Right hindlimb (tissue), 1 donor: Measurements from ENCODE around the gene ARL9.
"Not testable (repeated sequence)": the region's sequence is repeated elsewhere in the genome, so short reads cannot be mapped to it uniquely, and the experiment has no call there.

Experiments used
- DNase-seq: peaks from one replicate; pipeline ENCODE4 v3.0.0-alpha.2; 2018

Gene ARL9, protein sequence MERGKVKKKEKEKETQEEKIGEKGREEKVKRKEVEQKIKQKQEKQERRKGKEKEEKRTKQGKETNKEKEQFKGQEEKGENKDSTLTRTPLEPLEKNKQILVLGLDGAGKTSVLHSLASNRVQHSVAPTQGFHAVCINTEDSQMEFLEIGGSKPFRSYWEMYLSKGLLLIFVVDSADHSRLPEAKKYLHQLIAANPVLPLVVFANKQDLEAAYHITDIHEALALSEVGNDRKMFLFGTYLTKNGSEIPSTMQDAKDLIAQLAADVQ

GRCh38 chr4:56505269-56506130 is at the start of gene ARL9:
ARL9 (plus strand) TSS chr4:56505791; CDS start chr4:56505863, 72 bp downstream.
- peak; percentile 73 for DNase-seq

DNA sequence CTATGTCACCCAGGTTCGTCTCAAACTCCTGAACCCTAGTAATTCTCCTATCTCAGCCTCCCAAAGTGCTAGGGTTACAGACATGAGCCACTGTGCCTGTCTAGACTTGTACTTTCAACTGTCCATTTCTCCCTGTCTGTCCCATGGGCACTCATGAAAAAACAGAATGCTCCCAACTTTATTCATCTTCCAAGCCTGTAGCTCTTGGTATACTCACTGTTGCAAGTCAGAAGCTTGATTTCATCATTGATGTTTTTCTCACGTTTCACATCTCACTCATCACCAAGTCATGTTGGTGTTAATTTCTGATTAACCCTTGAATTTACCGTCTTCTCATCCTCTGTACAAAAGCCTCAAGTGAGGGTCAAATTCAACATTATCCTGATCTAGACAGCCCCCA is 45.5 kb upstream of the ARL9 start:
- no peak for DNase-seq

DNA sequence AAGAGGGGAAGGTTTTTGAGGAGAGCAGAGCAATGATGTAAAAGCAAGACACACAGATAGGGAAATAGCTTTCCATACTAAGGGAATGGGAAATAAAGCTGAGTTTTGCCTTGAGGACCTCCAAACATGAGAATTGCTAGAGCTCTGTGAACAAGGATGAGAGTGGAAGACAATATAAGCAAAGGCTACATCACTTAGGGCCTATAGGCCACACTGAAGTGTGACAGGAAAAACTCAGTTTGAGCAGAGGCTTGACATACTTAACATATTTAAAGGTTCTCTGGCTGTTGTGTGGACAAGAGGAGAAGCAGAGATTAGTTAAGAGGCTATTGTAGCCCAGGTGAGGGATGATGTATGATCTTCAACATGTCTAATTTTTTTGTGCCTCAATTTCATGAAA is 43.4 kb upstream of the ARL9 start:
- DNase-seq = no peak

- DNase-seq = no peak
These were observed 41.9 kb upstream of the ARL9 start for GRCh38 chr4:56463711-56464110.

DNA sequence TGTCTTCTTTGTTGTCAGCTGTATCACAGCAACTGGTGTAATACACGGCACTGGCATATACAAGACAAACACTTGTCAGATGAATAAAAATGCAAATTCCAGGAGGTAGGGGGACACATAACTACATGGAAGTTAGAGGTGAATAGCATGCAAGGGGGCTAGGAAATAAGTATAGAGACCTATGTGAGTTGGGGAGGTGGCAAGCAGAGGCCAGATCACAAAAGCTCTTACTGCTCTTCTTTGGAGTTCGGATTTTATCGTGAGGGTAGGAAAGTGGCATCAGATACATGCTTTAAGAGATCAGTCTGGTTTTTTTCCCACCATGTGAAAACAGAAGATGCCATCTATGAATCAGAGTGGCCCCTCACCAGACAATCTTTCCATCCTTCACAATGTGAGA is 41.0 kb upstream of the ARL9 start:
- DNase-seq = no peak

DNA sequence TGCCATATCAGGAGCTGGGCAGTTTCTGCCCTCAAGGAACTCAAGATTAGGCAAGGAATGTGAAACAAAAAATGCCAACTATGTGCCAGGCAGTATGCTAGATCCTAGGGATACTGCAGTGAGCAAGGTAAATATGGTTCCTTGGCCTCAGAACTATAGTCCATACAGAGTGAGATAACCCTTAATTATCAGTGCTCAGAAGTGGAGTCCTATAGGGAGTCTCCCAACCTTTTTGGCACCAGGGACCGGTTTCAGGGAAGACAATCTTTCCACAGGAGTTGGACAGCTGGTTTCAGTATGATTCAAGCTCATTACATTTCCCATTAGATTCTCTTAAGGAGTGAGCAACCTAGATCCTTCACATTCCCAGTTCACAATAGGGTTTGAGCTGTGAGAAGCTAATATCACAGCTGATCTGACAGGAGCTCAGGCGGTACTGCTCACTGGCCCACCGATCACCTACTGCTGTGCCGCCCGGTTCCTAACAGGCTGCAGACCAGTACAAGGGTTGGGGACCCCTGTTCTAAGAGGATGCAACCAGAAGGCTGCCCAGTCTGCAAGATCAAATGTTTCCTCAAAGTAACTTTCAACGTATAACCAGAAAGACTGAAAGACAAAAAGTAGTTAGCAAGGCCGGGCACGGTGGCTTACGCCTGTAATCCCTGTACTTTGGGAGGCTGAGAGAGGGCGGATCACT is 39.8 kb upstream of the ARL9 start:
- no peak for DNase-seq

GRCh38 chr4:56466296-56466761 is 39.3 kb upstream of the ARL9 start:
- not testable (repeated sequence) for DNase-seq

GRCh38 chr4:56466910-56467283 is 38.7 kb upstream of the ARL9 start:
- no peak for DNase-seq

- peak; percentile 94 for DNase-seq
These were observed 38.1 kb upstream of the ARL9 start, which contains the start of gene SRP72 for GRCh38 chr4:56467284-56468096. SRP72 (plus strand) TSS chr4:56467617; CDS start chr4:56467636, 19 bp downstream.

DNA sequence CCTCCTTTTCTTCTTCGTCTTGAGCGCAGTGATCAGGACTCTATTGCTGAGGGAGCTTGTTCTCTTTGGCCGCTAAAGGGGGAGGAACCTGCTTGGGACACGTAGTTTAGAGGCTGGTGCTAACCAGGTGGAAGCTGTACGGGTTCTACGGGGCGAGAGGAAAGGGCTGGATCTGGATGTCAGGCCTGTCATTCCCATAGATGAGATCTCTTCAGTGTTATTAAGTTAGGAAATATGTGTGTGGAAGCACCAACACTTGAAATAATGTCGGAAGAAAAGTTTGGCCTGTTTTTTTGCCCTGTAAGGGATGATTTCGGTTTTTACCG is 37.5 kb upstream of the ARL9 start:
- DNase-seq = no peak

DNA sequence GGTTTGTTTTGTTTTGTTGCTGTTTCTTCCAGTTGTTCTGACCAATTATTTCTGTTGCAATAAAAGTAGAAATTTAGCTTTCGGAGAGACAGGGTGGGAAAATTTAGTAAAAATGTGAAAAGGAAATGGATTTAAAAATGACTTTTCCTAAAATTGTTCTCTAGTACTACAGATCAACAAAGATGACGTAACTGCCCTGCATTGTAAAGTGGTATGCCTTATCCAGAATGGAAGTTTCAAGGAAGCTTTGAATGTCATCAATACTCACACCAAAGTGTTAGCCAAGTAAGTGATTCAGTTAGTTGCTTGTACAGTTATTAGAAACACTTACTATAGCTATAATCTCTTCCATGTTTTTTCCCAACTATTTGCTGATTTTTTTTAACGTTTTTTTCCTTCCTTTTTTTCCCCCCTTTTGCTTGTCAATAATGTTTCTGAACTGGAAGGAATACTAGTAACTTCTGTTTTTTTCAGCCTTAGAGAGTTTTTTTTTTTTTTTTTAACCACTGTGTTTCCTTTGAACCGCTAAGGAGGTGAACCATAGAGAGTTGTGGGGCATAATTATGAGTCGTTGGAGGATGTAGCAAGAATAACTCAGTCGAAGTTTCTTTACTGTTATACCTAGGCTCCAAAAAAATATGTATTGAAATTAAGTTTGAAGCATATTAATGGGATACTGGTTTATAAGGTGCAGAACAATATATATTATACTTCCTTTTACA is 35.9 kb upstream of the ARL9 start:
- no peak for DNase-seq

DNA sequence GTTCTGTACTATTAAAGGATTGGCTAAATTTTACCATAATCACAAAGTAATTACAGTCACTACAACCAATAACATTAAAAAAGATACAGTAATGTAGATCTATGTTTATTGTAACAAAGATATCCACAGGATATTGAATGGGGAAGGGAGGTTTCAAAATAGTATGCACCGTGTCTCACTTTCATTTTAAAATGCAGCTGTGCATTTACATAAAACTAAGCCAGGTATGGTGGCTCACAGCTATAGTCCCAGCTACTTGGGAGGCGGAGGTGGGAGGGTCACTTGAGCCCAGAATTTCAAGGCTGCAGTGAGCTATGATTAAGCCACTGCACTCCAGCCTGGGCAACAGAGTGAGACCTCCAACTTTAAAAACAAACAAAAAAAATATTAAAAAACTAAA is 29.7 kb upstream of the ARL9 start:
- DNase-seq = no peak

DNA sequence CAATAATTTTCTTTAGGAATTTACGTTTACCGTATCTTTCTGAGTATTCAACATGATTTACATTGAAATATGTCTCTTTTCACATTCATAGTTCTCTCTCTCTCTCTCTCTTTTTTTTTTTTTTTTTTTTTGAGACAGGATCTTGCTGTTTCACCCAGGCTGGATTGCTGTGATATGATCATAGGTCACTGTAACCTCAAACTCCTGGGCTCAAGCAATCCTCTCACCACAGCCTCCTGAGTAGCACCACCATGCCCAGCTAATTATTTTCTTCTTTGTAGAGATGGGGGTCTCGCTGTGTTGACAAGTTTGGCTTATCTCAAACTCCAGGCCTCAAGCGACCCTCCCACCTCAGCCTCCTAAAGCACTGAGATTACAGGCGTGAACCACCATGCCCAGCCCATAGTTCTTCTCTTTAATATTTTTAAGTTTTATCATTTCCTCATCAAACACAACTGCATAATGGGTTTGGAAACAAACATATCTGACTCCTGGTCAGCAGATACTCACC is 28.3 kb upstream of the ARL9 start:
- no peak for DNase-seq

- no peak for DNase-seq
These were observed 24.9 kb upstream of the ARL9 start for GRCh38 chr4:56480691-56481090.

DNA sequence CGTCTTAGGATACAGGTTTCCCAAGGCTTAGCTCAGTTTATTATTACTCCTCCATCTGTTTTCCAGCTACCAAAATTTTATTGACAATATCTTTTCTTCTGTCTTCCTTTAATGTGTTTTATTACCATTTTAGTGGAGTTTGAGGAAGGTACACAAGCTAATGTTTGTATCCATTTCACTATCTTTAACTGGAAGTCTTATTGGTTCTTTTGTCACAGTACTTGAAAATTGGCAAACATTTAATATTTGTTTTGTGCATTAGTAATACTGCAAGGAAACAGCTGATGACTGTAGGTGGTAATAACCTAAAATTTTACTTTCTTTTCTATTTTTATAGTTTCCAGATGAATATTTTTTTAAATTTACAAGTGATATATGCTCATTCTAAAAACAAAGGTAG is 9.3 kb upstream of the ARL9 start:
- DNase-seq = no peak

- DNase-seq = peak; percentile 31
These were observed 5.5 kb downstream of the ARL9 start for GRCh38 chr4:56511098-56511497.

GRCh38 chr4:56512166-56512565 is 6.6 kb downstream of the ARL9 start:
- no peak for DNase-seq

GRCh38 chr4:56513517-56513916 is 7.9 kb downstream of the ARL9 start:
- no peak for DNase-seq

DNA sequence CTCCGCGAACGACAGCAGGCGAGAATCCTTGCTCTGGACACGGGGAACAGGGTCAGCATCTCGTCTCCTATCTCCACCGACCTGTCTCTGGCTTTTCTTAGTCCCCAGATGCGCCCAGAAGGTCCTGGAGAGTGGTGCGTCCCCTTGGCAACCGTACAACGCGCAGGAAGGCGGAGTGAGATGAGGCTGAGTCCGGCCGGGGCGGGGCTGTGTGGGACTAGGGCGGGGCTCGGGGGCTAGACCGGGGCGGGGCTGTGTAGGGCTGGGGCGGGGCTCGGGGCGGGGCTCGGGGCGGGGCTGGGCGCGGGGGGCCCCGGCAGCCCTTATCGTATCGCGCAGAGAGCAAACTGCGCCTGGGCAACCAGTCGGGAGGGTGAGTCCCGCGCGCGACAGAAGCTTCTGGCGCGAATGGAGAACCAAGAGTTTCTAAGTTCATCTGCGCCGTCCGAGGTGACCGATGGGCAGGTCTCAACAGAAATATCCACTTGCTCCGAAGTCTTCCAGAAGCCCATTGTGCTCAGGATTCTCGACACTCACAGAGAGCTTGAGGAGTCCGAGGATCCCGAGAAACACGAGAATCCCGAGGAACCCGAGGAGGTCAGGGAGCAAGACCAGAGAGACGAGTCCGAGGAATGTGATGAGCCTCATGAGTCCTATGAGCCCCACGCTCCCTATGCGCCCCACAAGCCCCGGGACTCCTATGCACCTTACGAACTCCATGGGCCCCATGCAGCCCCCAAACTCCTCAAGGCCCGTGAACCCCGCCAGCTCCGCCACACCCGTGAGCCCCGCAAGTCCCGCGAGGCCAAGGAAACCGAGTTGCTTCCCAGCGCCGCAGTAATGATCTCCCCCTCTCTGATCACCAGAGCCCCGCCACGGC is 24.9 kb downstream of the ARL9 start:
- peak; percentile 81 for DNase-seq

- DNase-seq = no peak
These were observed 25.7 kb downstream of the ARL9 start for GRCh38 chr4:56531149-56531770.
